HL-60 (cell line): Measurements from ENCODE around the gene NLGN1.

ENCODE experiments used
- GABPA ChIP-seq: IDR thresholded peaks from 2 replicates; pipeline ENCODE4 v1.6.1; 2012; ENCODE audit warnings: low read depth
- POLR2AphosphoS5 ChIP-seq: IDR thresholded peaks from 2 replicates; pipeline ENCODE4 v1.6.1; 2012; ENCODE audit warnings: low read depth
- TF ChIP-seq, protein P1 (sequence below): IDR thresholded peaks from one replicate; pipeline ENCODE4 v1.5.1; 2011; ENCODE audit warnings: low read length, control low read depth, inconsistent platforms; ENCODE audit not compliant: insufficient read depth
- TF ChIP-seq, protein P2 (sequence below): IDR thresholded peaks from 2 replicates; pipeline ENCODE4 v1.6.1; 2012; ENCODE audit warnings: low read depth; ENCODE audit not compliant: insufficient replicate concordance

DNA sequence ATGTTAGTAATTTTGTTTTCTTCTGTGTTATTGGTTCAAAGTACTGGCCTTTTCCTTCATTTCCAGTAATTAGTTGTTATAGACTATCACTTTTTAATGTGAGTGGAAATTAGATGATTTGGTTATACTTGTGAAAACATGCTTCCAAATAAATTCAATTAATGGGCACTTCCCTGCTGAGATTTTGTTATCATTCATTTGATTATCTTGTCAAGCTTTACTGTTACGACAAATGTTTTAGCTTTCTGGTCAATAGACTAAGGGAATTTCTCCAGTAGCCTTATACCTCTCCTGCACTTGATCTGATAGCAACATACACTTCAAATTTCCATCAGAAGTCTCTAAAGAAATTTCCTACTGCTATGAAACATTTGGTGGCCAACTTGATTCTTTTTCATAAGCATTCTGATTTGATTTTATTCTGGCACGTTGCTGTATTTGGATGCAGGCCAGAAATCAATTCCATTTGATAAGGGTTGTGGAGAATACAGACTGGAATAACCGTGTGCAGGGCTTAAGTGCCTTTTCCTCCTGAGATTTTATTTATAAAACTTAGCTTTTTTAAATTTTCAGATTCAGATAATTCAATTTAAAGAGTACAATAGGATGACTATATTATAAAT, 887.8 kb downstream of the NLGN1 start:
- TF ChIP-seq, protein P1, sequence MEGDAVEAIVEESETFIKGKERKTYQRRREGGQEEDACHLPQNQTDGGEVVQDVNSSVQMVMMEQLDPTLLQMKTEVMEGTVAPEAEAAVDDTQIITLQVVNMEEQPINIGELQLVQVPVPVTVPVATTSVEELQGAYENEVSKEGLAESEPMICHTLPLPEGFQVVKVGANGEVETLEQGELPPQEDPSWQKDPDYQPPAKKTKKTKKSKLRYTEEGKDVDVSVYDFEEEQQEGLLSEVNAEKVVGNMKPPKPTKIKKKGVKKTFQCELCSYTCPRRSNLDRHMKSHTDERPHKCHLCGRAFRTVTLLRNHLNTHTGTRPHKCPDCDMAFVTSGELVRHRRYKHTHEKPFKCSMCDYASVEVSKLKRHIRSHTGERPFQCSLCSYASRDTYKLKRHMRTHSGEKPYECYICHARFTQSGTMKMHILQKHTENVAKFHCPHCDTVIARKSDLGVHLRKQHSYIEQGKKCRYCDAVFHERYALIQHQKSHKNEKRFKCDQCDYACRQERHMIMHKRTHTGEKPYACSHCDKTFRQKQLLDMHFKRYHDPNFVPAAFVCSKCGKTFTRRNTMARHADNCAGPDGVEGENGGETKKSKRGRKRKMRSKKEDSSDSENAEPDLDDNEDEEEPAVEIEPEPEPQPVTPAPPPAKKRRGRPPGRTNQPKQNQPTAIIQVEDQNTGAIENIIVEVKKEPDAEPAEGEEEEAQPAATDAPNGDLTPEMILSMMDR, result no peak
- TF ChIP-seq POLR2AphosphoS5, result no peak
- TF ChIP-seq, protein P2, sequence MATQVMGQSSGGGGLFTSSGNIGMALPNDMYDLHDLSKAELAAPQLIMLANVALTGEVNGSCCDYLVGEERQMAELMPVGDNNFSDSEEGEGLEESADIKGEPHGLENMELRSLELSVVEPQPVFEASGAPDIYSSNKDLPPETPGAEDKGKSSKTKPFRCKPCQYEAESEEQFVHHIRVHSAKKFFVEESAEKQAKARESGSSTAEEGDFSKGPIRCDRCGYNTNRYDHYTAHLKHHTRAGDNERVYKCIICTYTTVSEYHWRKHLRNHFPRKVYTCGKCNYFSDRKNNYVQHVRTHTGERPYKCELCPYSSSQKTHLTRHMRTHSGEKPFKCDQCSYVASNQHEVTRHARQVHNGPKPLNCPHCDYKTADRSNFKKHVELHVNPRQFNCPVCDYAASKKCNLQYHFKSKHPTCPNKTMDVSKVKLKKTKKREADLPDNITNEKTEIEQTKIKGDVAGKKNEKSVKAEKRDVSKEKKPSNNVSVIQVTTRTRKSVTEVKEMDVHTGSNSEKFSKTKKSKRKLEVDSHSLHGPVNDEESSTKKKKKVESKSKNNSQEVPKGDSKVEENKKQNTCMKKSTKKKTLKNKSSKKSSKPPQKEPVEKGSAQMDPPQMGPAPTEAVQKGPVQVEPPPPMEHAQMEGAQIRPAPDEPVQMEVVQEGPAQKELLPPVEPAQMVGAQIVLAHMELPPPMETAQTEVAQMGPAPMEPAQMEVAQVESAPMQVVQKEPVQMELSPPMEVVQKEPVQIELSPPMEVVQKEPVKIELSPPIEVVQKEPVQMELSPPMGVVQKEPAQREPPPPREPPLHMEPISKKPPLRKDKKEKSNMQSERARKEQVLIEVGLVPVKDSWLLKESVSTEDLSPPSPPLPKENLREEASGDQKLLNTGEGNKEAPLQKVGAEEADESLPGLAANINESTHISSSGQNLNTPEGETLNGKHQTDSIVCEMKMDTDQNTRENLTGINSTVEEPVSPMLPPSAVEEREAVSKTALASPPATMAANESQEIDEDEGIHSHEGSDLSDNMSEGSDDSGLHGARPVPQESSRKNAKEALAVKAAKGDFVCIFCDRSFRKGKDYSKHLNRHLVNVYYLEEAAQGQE, result no peak
- no peak for TF ChIP-seq GABPA
